Trophoblast cell (in vitro differentiated cells and primary cell): ENCODE data around the gene ZNF208.
A peak's percentile ranks its signal among the peaks of the same experiment; 100 is the strongest.

Experiments
- DNase-seq, 2 donors: peaks; one replicate each; pipeline ENCODE4 v3.0.0-alpha.2; 2016
- H2AFZ ChIP-seq: 2 replicates; pipeline ENCODE4 v1.6.1; 2013; ENCODE audit warnings: low read length, moderate library complexity, mild to moderate bottlenecking; ENCODE audit not compliant: insufficient read depth, poor library complexity
- H2AK5ac ChIP-seq: 2 replicates; pipeline ENCODE4 v1.6.1; 2013; ENCODE audit warnings: mild to moderate bottlenecking, low read length
- H2BK120ac ChIP-seq: 2 replicates; pipeline ENCODE4 v1.6.1; 2013; ENCODE audit warnings: low read length, mild to moderate bottlenecking, moderate library complexity; ENCODE audit not compliant: insufficient read depth, poor library complexity
- H2BK12ac ChIP-seq: 2 replicates; pipeline ENCODE4 v1.6.1; 2013; ENCODE audit warnings: mild to moderate bottlenecking, low read length, moderate library complexity
- H2BK5ac ChIP-seq: 2 replicates; pipeline ENCODE4 v1.6.1; 2013; ENCODE audit warnings: low read length, low read depth, moderate library complexity, mild to moderate bottlenecking; ENCODE audit not compliant: poor library complexity
- H3K14ac ChIP-seq: 2 replicates; pipeline ENCODE4 v1.6.1; 2013; ENCODE audit warnings: mild to moderate bottlenecking, low read length
- H3K18ac ChIP-seq: 2 replicates; pipeline ENCODE4 v1.6.1; 2013; ENCODE audit warnings: mild to moderate bottlenecking, low read length
- H3K23ac ChIP-seq: 2 replicates; pipeline ENCODE4 v1.6.1; 2013; ENCODE audit warnings: low read length
- H3K27ac ChIP-seq: 2 replicates; pipeline ENCODE4 v1.5.1; 2013; ENCODE audit warnings: low read depth, mild to moderate bottlenecking, inconsistent platforms, low read length, moderate library complexity
- H3K27me3 ChIP-seq: 2 replicates; pipeline ENCODE4 v1.6.1; 2013; ENCODE audit warnings: inconsistent platforms, mild to moderate bottlenecking, low read length, moderate library complexity; ENCODE audit not compliant: insufficient read depth
- H3K36me3 ChIP-seq, 2 experiments: 1 replicate in 1 of 2; 2 replicates in 1 of 2; pipeline ENCODE4 v1.6.1; 2013; ENCODE audit warnings: low read length in 2 of 2, mild to moderate bottlenecking in 2 of 2, moderate library complexity in 1 of 2; ENCODE audit not compliant: insufficient read depth in 2 of 2, control insufficient read depth in 1 of 2
- H3K4ac ChIP-seq: 2 replicates; pipeline ENCODE4 v1.6.1; 2013; ENCODE audit warnings: low read depth, mild to moderate bottlenecking, low read length, moderate library complexity
- H3K4me1 ChIP-seq, 2 experiments: 1 replicate in 1 of 2; 2 replicates in 1 of 2; pipeline ENCODE4 v1.6.1; 2013; ENCODE audit warnings: low read length in 2 of 2, mild to moderate bottlenecking in 2 of 2, moderate library complexity in 1 of 2; ENCODE audit not compliant: insufficient read depth in 2 of 2, control insufficient read depth in 1 of 2
- H3K4me2 ChIP-seq: 2 replicates; pipeline ENCODE4 v1.6.1; 2013; ENCODE audit warnings: inconsistent platforms, mild to moderate bottlenecking, low read length, moderate library complexity
- H3K4me3 ChIP-seq: 2 replicates; pipeline ENCODE4 v1.5.1; 2013; ENCODE audit warnings: mild to moderate bottlenecking, low read depth, low read length, inconsistent platforms
- H3K79me1 ChIP-seq: one replicate; pipeline ENCODE4 v1.6.1; 2013; ENCODE audit warnings: low read length
- H3K79me2 ChIP-seq: 2 replicates; pipeline ENCODE4 v1.6.1; 2013; ENCODE audit warnings: low read length, mild to moderate bottlenecking; ENCODE audit not compliant: control insufficient read depth, insufficient read depth, poor library complexity
- H3K9ac ChIP-seq: 2 replicates; pipeline ENCODE4 v1.6.1; 2013; ENCODE audit warnings: mild to moderate bottlenecking, low read length
- H3K9me3 ChIP-seq: 2 replicates; pipeline ENCODE4 v1.6.1; 2013; ENCODE audit warnings: low read depth, mild to moderate bottlenecking, control low read depth, inconsistent platforms, low read length; ENCODE audit not compliant: insufficient read depth
- H4K12ac ChIP-seq: 2 replicates; pipeline ENCODE4 v1.6.1; 2013; ENCODE audit warnings: low read depth, mild to moderate bottlenecking, low read length, moderate library complexity
- H4K8ac ChIP-seq: 2 replicates; pipeline ENCODE4 v1.6.1; 2013; ENCODE audit warnings: low read depth, mild to moderate bottlenecking, low read length, moderate library complexity
- H4K91ac ChIP-seq: one replicate; pipeline ENCODE4 v1.6.1; 2013; ENCODE audit warnings: low read depth, mild to moderate bottlenecking, low read length, moderate library complexity
- WGBS: extraction: QIAGEN DNeasy Blood & Tissue Kit; methylation state at CpG from one replicate; pipeline ENCODE4 v1.1.7; 2013; ENCODE audit warnings: missing lambda C conversion rate; ENCODE audit not compliant: insufficient read length, insufficient coverage; ENCODE audit errors: extremely low coverage; 5-methylcytosine and 5-hydroxymethylcytosine counted together

The ZNF208 gene

GRCh38 chr19:21908066-21908465, 102.7 kb downstream of the ZNF208 start:
- no peak overlapping the region for H2AK5ac ChIP-seq
- no peak overlapping the region for H4K91ac ChIP-seq
- no peaks in the 10 kb centered on the region for H3K79me2 ChIP-seq
- no peak overlapping the region for H2AFZ ChIP-seq
- no peaks in the 10 kb centered on the region for H3K79me1 ChIP-seq
- H2BK12ac ChIP-seq: no peak overlapping the region
- no peak overlapping the region for H2BK5ac ChIP-seq
- no CpG with 5 or more reads among the region's 3 CpGs for WGBS
- H3K4me2 ChIP-seq: no peak overlapping the region
- no peak overlapping the region for H3K4ac ChIP-seq
- peaks cover 29% of the 10 kb centered on the region for H3K9me3 ChIP-seq
- H3K27ac ChIP-seq: no peak overlapping the region
- no peak overlapping the region for H4K12ac ChIP-seq
- H3K36me3 ChIP-seq: no peaks in the 10 kb centered on the region
- no peak overlapping the region for H3K23ac ChIP-seq
- H2BK120ac ChIP-seq: no peak overlapping the region
- no peaks in the 10 kb centered on the region for H3K4me1 ChIP-seq
- no peak overlapping the region for H3K9ac ChIP-seq
- H3K27me3 ChIP-seq: no peaks in the 10 kb centered on the region
- H3K18ac ChIP-seq: no peak overlapping the region
- no peak overlapping the region for H3K4me3 ChIP-seq
- no peak overlapping the region for H4K8ac ChIP-seq
- H3K14ac ChIP-seq: no peak overlapping the region
- DNase-seq: peak; percentile 84 to 94

- Histone ChIP-seq H3K9ac (no peak overlapping the region), H4K8ac (no peak overlapping the region), H3K4me1 (no peaks in the 10 kb centered on the region), H3K4me2 (no peak overlapping the region), H2BK12ac (no peak overlapping the region), H2BK120ac (no peak overlapping the region), H2AK5ac (no peak overlapping the region), H3K14ac (no peak overlapping the region), H3K79me1 (no peaks in the 10 kb centered on the region), H3K4me3 (no peak overlapping the region), H3K18ac (no peak overlapping the region), H3K36me3 (no peaks in the 10 kb centered on the region), H2BK5ac (no peak overlapping the region), H3K79me2 (no peaks in the 10 kb centered on the region), H3K27me3 (no peaks in the 10 kb centered on the region), H4K12ac (no peak overlapping the region), H3K23ac (no peak overlapping the region), H2AFZ (no peak overlapping the region), H4K91ac (no peak overlapping the region), H3K27ac (no peak overlapping the region), H3K9me3 (peaks cover 29% of the 10 kb centered on the region), H3K4ac (no peak overlapping the region)
- DNase-seq: peak; percentile 94 to 99
- no CpG with 5 or more reads among the region's 4 CpGs for WGBS
These were observed 103.2 kb downstream of the ZNF208 start for GRCh38 chr19:21907516-21907915.

- no peak overlapping the region for H3K4me3 ChIP-seq
- no peak overlapping the region for H3K14ac ChIP-seq
- no peak overlapping the region for H4K8ac ChIP-seq
- H2BK5ac ChIP-seq: no peak overlapping the region
- no peak overlapping the region for H3K27ac ChIP-seq
- H3K4me2 ChIP-seq: no peak overlapping the region
- H2AK5ac ChIP-seq: no peak overlapping the region
- no peak overlapping the region for H3K18ac ChIP-seq
- H3K9me3 ChIP-seq: peaks cover 20% of the 10 kb centered on the region
- no peak overlapping the region for H2BK12ac ChIP-seq
- H4K12ac ChIP-seq: no peak overlapping the region
- H3K27me3 ChIP-seq: no peaks in the 10 kb centered on the region
- no peaks in the 10 kb centered on the region for H3K79me2 ChIP-seq
- peak; percentile 65 to 90 for DNase-seq
- H3K23ac ChIP-seq: no peak overlapping the region
- no peak overlapping the region for H3K4ac ChIP-seq
- H3K79me1 ChIP-seq: no peaks in the 10 kb centered on the region
- H3K9ac ChIP-seq: no peak overlapping the region
- no peak overlapping the region for H2AFZ ChIP-seq
- H3K36me3 ChIP-seq: no peaks in the 10 kb centered on the region
- WGBS: no CpG with 5 or more reads among the region's 1 CpG
- H2BK120ac ChIP-seq: no peak overlapping the region
- no peaks in the 10 kb centered on the region for H3K4me1 ChIP-seq
- no peak overlapping the region for H4K91ac ChIP-seq
These were observed 108.2 kb downstream of the ZNF208 start for GRCh38 chr19:21902571-21902970.

- Histone ChIP-seq H3K9ac (peak overlapping the region; percentile 38), H2BK5ac (no peak overlapping the region), H3K18ac (no peak overlapping the region), H3K27ac (no peak overlapping the region), H2AFZ (no peak overlapping the region), H2BK120ac (no peak overlapping the region), H3K4ac (no peak overlapping the region), H3K79me1 (no peaks in the 10 kb centered on the region), H4K12ac (no peak overlapping the region), H3K4me3 (no peak overlapping the region), H2BK12ac (no peak overlapping the region), H3K4me2 (no peak overlapping the region), H4K8ac (no peak overlapping the region), H3K9me3 (peaks cover 13% of the 10 kb centered on the region), H2AK5ac (no peak overlapping the region), H3K27me3 (no peaks in the 10 kb centered on the region), H3K36me3 (no peaks in the 10 kb centered on the region), H3K4me1 (no peaks in the 10 kb centered on the region), H4K91ac (no peak overlapping the region), H3K79me2 (no peaks in the 10 kb centered on the region), H3K14ac (no peak overlapping the region), H3K23ac (no peak overlapping the region)
- DNase-seq: peak; percentile 63 to 87
- no CpG with 5 or more reads among the region's 3 CpGs for WGBS
These were observed 108.9 kb downstream of the ZNF208 start for GRCh38 chr19:21901861-21902260.
